WTC11 (cell line): ENCODE results near the gene SLC38A11. TPM values are rescaled to one million over a fixed set of nuclear protein-coding genes. Genes with fewer than 3 reads are reported as not detected.

Experiments used
- ATAC-seq: fragments of 200-7000 bp; cut with Tn5 transposase; 2 replicates; pipeline ENCODE4 v1.10.0; 2021; ENCODE audit warnings: mild to moderate bottlenecking, moderate library complexity
- CTCF ChIA-PET: fragments of 300-600 bp; sonication (Branson Sonifier 250); formaldehyde crosslinking; loops from one replicate; lab custom pipeline; 2021; ENCODE audit warnings: antibody characterized with exemption; lab: Charles Lee
- POLR2A ChIA-PET: fragments of 350-600 bp; sonication (Branson Sonifier 250); formaldehyde crosslinking; loops from one replicate; lab custom pipeline; 2021; ENCODE audit warnings: antibody characterized with exemption; lab: Charles Lee
- DNase-seq: peaks from one replicate; pipeline ENCODE4 v3.0.0; 2021; ENCODE audit warnings: low spot score
- H3K27ac Mint-ChIP-seq: 2 replicates; pipeline ENCODE4 v1.8.0; 2021; ENCODE audit warnings: mixed read lengths
- H3K27me3 Mint-ChIP-seq: 2 replicates; pipeline ENCODE4 v1.8.0; 2021; ENCODE audit warnings: low read depth, mild to moderate bottlenecking, moderate library complexity, mixed read lengths
- H3K36me3 Mint-ChIP-seq: 2 replicates; pipeline ENCODE4 v1.8.0; 2021; ENCODE audit warnings: mixed read lengths
- H3K4me1 Mint-ChIP-seq: 2 replicates; pipeline ENCODE4 v1.8.0; 2022; ENCODE audit warnings: mixed read lengths
- H3K4me3 Mint-ChIP-seq: 2 replicates; pipeline ENCODE4 v1.8.0; 2021; ENCODE audit warnings: mild to moderate bottlenecking, moderate library complexity, mixed read lengths
- H3K9me3 Mint-ChIP-seq: 2 replicates; pipeline ENCODE4 v1.8.0; 2021; ENCODE audit warnings: mixed read lengths
- NFATC4 ChIP-seq: fragments of 250-450 bp; sonication (Bioruptor Pico); IDR thresholded peaks from 2 replicates; pipeline ENCODE4 v1.9.0; 2021; ENCODE audit warnings: mild to moderate bottlenecking
- NR1H2 ChIP-seq: sonication (generic); formaldehyde crosslinking; IDR thresholded peaks from 2 replicates; pipeline ENCODE4 v1.9.0; 2021; ENCODE audit warnings: mild to moderate bottlenecking, moderate library complexity, missing genetic modification reagents
- NR3C1 ChIP-seq: sonication (generic); formaldehyde crosslinking; conservative IDR thresholded peaks from 2 replicates; pipeline ENCODE4 v1.8.1; 2023; ENCODE audit warnings: low read depth, mild to moderate bottlenecking, missing genetic modification reagents
- RELA ChIP-seq: sonication (generic); formaldehyde crosslinking; IDR thresholded peaks from 2 replicates; pipeline ENCODE4 v1.8.1; 2022; ENCODE audit warnings: missing genetic modification reagents, mild to moderate bottlenecking, borderline replicate concordance
- RORB ChIP-seq: fragments of 250-450 bp; sonication (Bioruptor Pico); IDR thresholded peaks from 2 replicates; pipeline ENCODE4 v1.9.0; 2021; ENCODE audit warnings: mild to moderate bottlenecking
- SMAD3 ChIP-seq: sonication (generic); formaldehyde crosslinking; IDR thresholded peaks from 2 replicates; pipeline ENCODE4 v1.8.0; 2022; ENCODE audit warnings: missing genetic modification reagents, mild to moderate bottlenecking, borderline replicate concordance
- SMAD4 ChIP-seq: sonication (generic); formaldehyde crosslinking; IDR thresholded peaks from 2 replicates; pipeline ENCODE4 v1.8.0; 2022; ENCODE audit warnings: mild to moderate bottlenecking, missing genetic modification reagents
- SOX15 ChIP-seq: fragments of 250-450 bp; sonication (Bioruptor Pico); IDR thresholded peaks from 2 replicates; pipeline ENCODE4 v1.9.0; 2021; ENCODE audit warnings: mild to moderate bottlenecking
- SP1 ChIP-seq: sonication (generic); formaldehyde crosslinking; conservative IDR thresholded peaks from 2 replicates; pipeline ENCODE4 v1.8.1; 2022; ENCODE audit warnings: missing genetic modification reagents
- ZNF232 ChIP-seq: sonication (generic); formaldehyde crosslinking; IDR thresholded peaks from 2 replicates; pipeline ENCODE4 v1.8.0; 2022; ENCODE audit warnings: mild to moderate bottlenecking, missing genetic modification reagents
- ZNF263 ChIP-seq: sonication (generic); formaldehyde crosslinking; IDR thresholded peaks from 2 replicates; pipeline ENCODE4 v1.8.1; 2022; ENCODE audit warnings: low read depth, mild to moderate bottlenecking, moderate library complexity, missing genetic modification reagents
- ZNF423 ChIP-seq: fragments of 250-450 bp; sonication (Bioruptor Pico); IDR thresholded peaks from 2 replicates; pipeline ENCODE4 v2.1.2; 2022; ENCODE audit warnings: mild to moderate bottlenecking, moderate library complexity
- total RNA-seq: library from RNA; stranded (reverse); gene quantifications from 3 replicates; pipeline ENCODE4 v1.2.3, GENCODE V29; 2021
- TF ChIP-seq, protein P1 (sequence below): sonication (generic); formaldehyde crosslinking; IDR thresholded peaks from 2 replicates; pipeline ENCODE4 v1.8.1; 2023; ENCODE audit warnings: mild to moderate bottlenecking, missing genetic modification reagents
- TF ChIP-seq, protein P2 (sequence below): sonication (generic); formaldehyde crosslinking; IDR thresholded peaks from 2 replicates; pipeline ENCODE4 v1.8.1; 2022; ENCODE audit warnings: mild to moderate bottlenecking, moderate library complexity, missing genetic modification reagents
- TF ChIP-seq, protein P3 (sequence below): sonication (generic); formaldehyde crosslinking; IDR thresholded peaks from 2 replicates; pipeline ENCODE4 v1.8.1; 2023; ENCODE audit warnings: mild to moderate bottlenecking, missing genetic modification reagents, moderate library complexity
- TF ChIP-seq, protein P4 (sequence below): sonication (generic); formaldehyde crosslinking; IDR thresholded peaks from 2 replicates; pipeline ENCODE4 v1.8.0; 2023; ENCODE audit warnings: missing genetic modification reagents
- TF ChIP-seq, protein P5 (sequence below): sonication (generic); formaldehyde crosslinking; conservative IDR thresholded peaks from 2 replicates; pipeline ENCODE4 v1.8.1; 2022; ENCODE audit warnings: mild to moderate bottlenecking, missing genetic modification reagents
- TF ChIP-seq, protein P6 (sequence below): sonication (generic); formaldehyde crosslinking; IDR thresholded peaks from 2 replicates; pipeline ENCODE4 v1.8.0; 2022; ENCODE audit warnings: mild to moderate bottlenecking, missing genetic modification reagents
- TF ChIP-seq, protein P7 (sequence below): sonication (generic); formaldehyde crosslinking; IDR thresholded peaks from 2 replicates; pipeline ENCODE4 v1.8.1; 2022; ENCODE audit warnings: mild to moderate bottlenecking, missing genetic modification reagents, moderate library complexity, borderline replicate concordance

Gene SLC38A11
- total RNA-seq, 1 experiment from 2014 or later: not detected

DNA sequence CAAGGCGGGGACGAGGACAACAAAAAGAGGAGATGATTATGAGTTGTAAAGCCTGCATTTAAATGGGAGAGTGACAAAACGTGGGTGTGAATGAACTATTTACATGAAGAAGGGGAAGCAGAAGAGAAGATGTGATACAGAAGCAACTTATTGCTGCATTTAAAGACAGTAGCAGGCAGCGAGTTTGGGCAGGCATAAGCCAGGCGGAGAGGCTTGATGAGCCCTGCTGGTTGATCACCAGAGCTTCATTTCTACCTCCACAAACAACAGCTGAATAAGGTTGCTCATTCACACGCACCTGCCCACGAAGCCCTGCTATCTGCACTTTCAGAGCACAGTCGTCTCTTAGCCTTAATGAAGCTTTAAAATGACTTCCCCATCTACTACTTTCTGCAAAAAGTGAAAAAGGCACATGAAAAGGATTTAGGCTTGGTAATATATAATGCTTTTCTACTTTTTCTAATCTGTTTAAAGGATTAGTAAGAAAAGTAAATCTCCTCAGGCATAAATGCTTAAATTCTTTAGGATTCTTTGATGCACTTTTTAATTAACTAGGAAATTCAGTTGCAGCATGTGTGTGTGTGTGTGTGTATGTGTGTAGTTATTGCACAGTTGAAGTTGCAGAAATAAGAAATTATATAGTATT lies 3.1 kb downstream of the SLC38A11 start:
- POLR2A ChIA-PET: no interaction called here

DNA sequence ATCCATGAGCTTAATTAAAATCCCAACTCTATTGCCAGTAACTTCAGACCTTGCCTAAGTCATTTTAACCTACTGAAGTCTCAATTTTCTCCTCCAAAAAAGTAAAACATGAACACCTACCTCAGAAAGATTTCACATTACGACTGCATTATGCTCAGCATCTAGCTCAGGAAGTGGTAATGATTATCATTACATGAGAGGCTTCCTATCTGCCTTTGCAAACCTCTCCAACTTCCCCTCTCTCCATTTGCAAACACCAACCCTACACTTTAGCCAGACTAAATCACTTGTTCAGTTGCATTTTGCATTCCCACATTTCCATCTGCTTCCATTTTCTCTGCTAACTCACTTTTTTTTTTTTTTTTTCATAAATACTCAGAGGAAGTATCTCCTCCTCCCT lies 6.8 kb downstream of the SLC38A11 start:
- no peak for TF ChIP-seq SOX15 (CRISPR knock-in tag)
- TF ChIP-seq, protein P1, sequence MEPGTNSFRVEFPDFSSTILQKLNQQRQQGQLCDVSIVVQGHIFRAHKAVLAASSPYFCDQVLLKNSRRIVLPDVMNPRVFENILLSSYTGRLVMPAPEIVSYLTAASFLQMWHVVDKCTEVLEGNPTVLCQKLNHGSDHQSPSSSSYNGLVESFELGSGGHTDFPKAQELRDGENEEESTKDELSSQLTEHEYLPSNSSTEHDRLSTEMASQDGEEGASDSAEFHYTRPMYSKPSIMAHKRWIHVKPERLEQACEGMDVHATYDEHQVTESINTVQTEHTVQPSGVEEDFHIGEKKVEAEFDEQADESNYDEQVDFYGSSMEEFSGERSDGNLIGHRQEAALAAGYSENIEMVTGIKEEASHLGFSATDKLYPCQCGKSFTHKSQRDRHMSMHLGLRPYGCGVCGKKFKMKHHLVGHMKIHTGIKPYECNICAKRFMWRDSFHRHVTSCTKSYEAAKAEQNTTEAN (CRISPR knock-in tag): no peak
- TF ChIP-seq, protein P2, sequence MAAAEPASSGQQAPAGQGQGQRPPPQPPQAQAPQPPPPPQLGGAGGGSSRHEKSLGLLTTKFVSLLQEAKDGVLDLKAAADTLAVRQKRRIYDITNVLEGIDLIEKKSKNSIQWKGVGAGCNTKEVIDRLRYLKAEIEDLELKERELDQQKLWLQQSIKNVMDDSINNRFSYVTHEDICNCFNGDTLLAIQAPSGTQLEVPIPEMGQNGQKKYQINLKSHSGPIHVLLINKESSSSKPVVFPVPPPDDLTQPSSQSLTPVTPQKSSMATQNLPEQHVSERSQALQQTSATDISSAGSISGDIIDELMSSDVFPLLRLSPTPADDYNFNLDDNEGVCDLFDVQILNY (CRISPR knock-in tag): no peak
- no peak for TF ChIP-seq NR3C1 (CRISPR knock-in tag)
- ChIA-PET POLR2A (interaction anchor here (0.7 kb wide), 2 partner anchors 186 to 463 kb away, joined by 5 read pairs; no protein-coding TSS in a partner anchor), CTCF (no interaction called here)
- ATAC-seq (no peak), DNase-seq (no peak)
- no peaks in the 10 kb centered on the region for H3K36me3 Mint-ChIP-seq
- H3K4me1 Mint-ChIP-seq: peaks cover 4% of the 10 kb centered on the region; the same call in 1 of the 2 replicates
- H3K27ac Mint-ChIP-seq: no peak overlapping the region
- H3K27me3 Mint-ChIP-seq: no peaks in the 10 kb centered on the region; the same call in 1 of the 2 replicates
- H3K9me3 Mint-ChIP-seq: no peaks in the 10 kb centered on the region
- no peak overlapping the region for H3K4me3 Mint-ChIP-seq

More for the DNA sequence above, 3.1 kb downstream of the SLC38A11 start:
- Mint-ChIP-seq H3K27ac (no peak overlapping the region), H3K36me3 (no peaks in the 10 kb centered on the region), H3K27me3 (peaks cover 4% of the 10 kb centered on the region), H3K4me3 (no peak overlapping the region), H3K9me3 (no peaks in the 10 kb centered on the region)
- ATAC-seq (no peak), DNase-seq (no peak)
- CTCF ChIA-PET: no interaction called here
- TF ChIP-seq, protein P3, sequence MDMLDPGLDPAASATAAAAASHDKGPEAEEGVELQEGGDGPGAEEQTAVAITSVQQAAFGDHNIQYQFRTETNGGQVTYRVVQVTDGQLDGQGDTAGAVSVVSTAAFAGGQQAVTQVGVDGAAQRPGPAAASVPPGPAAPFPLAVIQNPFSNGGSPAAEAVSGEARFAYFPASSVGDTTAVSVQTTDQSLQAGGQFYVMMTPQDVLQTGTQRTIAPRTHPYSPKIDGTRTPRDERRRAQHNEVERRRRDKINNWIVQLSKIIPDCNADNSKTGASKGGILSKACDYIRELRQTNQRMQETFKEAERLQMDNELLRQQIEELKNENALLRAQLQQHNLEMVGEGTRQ: no peak
- TF ChIP-seq ZNF423: no peak
- no peak for TF ChIP-seq SMAD3 (CRISPR knock-in tag)
- no peak for TF ChIP-seq NFATC4
- TF ChIP-seq, protein P4, sequence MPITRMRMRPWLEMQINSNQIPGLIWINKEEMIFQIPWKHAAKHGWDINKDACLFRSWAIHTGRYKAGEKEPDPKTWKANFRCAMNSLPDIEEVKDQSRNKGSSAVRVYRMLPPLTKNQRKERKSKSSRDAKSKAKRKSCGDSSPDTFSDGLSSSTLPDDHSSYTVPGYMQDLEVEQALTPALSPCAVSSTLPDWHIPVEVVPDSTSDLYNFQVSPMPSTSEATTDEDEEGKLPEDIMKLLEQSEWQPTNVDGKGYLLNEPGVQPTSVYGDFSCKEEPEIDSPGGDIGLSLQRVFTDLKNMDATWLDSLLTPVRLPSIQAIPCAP: no peak
- TF ChIP-seq, protein P5, sequence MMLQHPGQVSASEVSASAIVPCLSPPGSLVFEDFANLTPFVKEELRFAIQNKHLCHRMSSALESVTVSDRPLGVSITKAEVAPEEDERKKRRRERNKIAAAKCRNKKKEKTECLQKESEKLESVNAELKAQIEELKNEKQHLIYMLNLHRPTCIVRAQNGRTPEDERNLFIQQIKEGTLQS: no peak
- no peak for TF ChIP-seq SMAD4 (CRISPR knock-in tag)
- TF ChIP-seq RELA (CRISPR knock-in tag): no peak
- TF ChIP-seq ZNF232: no peak
- no peak for TF ChIP-seq NR1H2 (CRISPR knock-in tag)
- TF ChIP-seq, protein P6, sequence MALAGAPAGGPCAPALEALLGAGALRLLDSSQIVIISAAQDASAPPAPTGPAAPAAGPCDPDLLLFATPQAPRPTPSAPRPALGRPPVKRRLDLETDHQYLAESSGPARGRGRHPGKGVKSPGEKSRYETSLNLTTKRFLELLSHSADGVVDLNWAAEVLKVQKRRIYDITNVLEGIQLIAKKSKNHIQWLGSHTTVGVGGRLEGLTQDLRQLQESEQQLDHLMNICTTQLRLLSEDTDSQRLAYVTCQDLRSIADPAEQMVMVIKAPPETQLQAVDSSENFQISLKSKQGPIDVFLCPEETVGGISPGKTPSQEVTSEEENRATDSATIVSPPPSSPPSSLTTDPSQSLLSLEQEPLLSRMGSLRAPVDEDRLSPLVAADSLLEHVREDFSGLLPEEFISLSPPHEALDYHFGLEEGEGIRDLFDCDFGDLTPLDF (CRISPR knock-in tag): no peak
- no peak for TF ChIP-seq ZNF263
- TF ChIP-seq RORB (CRISPR knock-in tag): no peak
- no peak for TF ChIP-seq SP1 (CRISPR knock-in tag)
- TF ChIP-seq, protein P7, sequence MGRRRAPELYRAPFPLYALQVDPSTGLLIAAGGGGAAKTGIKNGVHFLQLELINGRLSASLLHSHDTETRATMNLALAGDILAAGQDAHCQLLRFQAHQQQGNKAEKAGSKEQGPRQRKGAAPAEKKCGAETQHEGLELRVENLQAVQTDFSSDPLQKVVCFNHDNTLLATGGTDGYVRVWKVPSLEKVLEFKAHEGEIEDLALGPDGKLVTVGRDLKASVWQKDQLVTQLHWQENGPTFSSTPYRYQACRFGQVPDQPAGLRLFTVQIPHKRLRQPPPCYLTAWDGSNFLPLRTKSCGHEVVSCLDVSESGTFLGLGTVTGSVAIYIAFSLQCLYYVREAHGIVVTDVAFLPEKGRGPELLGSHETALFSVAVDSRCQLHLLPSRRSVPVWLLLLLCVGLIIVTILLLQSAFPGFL (CRISPR knock-in tag): no peak
- TF ChIP-seq, all 79 proteins: peak for 0
- H3K4me1 Mint-ChIP-seq: peaks cover 9% of the 10 kb centered on the region
